Hematopoietic multipotent progenitor cell treated with erythropoietin and hydrocortisone succinate and interleukin-3 and kit ligand, for 15 days (in vitro differentiated cells): ENCODE results near the gene CCDC14.
"Not testable (repeated sequence)": the region's sequence is repeated elsewhere in the genome, so short reads cannot be mapped to it uniquely, and the experiment has no call there.

Experiments
- DNase-seq: peaks from one replicate; pipeline ENCODE4 v3.0.0-alpha.2; 2015; ENCODE audit warnings: low spot score

CCDC14 gene, protein sequence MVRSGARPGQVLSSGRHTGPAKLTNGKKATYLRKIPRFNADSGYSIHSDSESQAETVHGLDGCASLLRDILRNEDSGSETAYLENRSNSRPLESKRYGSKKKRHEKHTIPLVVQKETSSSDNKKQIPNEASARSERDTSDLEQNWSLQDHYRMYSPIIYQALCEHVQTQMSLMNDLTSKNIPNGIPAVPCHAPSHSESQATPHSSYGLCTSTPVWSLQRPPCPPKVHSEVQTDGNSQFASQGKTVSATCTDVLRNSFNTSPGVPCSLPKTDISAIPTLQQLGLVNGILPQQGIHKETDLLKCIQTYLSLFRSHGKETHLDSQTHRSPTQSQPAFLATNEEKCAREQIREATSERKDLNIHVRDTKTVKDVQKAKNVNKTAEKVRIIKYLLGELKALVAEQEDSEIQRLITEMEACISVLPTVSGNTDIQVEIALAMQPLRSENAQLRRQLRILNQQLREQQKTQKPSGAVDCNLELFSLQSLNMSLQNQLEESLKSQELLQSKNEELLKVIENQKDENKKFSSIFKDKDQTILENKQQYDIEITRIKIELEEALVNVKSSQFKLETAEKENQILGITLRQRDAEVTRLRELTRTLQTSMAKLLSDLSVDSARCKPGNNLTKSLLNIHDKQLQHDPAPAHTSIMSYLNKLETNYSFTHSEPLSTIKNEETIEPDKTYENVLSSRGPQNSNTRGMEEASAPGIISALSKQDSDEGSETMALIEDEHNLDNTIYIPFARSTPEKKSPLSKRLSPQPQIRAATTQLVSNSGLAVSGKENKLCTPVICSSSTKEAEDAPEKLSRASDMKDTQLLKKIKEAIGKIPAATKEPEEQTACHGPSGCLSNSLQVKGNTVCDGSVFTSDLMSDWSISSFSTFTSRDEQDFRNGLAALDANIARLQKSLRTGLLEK

DNA sequence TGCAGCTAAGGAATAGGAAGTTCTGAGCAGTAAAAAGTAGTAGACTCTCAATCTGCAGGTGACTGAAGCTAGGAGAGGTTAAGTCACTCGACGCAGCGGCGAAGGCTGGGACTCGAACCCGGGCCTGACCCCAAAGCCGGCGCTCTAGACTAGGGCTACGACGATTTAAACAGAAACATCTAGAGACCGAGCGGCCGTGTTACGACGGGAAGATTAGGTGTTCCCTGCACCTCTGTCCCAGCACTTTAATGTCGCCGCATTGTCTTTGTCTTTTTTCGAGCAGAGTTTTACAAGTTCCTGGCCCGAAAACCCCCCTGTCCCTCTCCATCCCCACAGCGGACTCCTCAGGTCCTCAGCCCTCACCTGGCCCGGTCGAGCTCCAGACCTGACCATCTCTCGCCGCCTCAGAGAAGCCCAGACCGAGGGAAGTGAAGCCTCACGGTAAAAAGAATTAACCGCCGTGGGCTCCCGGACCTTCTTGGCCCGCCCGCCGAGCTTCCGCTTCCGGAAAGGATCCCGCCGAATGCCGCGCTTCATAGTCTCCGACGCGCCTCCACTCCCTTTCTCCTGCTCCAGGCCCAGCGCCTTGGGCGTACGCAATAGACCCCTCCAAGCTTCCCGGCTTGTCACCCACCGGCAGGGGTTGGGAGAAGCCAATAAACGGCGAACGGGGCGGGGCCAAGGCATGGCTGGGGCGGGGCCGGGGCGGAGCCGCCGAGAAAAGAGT is at the start of gene CCDC14:
CCDC14 (minus strand) TSS at position 449 of the 727 bp plus-strand sequence; CDS start at position 393, 56 bp downstream.
- DNase-seq, result peak; percentile 82

DNA sequence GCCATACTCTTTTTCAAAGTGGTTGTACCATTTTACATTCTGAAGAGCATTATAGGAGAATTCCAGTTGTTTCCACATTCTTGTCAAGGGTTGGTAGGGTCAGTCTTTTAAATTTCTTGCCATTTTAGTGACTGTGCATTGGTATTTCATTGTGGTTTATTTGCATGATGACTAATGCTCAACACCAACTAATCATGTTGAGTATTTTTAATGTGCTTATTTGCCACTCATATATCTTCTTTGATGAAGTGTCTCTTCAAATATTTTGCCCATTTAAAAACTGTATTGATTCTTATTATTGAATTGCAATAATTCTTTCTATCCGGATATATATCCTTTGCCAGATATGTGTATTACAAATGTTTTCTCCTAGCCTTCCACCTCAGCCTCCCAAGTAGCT is 47.3 kb upstream of the CCDC14 start:
- not testable (repeated sequence) for DNase-seq

DNA sequence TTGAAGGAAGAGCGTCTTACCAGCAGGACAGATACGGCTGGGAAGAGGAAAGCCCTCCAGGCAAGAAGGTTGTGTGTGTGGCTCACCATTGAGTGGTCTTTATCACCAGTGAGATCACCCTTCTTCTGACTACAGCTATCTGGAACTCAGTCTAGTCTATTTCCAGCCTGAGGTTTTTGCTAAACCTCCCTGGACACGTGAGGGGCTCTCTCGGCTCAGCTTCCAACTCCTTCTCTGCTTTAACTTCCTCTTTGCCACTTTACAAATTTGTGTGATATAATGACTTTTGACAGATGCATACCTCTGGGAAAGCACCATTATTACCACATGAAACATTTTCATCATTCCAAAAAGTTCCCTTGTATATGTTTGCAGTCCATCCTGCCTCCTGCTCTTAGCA is 46.2 kb upstream of the CCDC14 start:
- DNase-seq, result no peak

DNA sequence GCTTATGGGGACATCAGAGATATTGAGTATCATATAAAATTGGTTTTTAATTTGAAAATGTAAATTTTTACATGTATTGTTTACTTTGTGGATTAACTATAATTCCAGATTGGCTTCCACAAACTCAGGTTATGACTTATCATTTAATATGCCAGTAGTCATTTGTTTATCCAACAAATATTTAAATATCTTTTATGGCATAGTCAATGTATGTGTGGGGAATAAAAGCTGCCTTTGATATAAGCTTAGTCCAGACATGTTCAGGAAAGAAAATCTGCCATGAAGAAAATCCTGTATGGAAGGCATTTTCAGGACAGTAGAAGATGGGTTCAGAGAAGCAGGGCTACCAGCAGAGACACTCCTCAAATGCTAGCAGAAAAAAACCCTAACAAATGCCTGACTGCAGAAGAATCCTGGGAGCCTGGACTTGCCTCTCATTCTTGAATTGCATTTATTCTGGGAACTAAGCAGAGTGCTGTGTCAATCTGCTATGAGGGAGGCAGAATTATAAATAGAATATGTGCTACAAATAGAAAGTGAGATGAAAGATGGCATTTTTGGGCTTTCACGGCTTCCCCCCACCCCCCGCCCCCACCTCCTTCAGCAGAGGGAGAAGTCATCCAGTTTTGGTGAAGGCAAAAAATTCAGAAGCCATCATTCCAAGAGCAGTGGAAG is 41.5 kb upstream of the CCDC14 start:
- DNase-seq, result not testable (repeated sequence)

DNA sequence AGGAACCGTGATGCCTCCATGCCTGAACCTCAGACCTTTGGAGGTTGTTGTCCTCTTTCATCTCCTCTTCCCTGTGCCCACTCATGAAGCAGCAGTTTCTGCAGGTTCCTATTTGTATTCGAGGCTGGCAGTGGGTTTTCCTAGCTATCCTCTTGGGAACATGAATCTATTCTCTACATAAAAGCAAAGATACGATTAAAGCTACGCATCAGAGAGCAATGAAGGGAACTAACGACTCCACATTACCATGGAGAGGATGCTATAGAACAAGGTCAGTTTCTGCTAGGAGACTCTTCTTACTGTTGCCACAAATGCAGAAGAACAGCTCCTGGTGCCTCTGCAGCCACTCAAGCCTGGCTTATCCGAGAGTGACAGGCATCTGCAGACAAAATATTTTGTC is 40.3 kb upstream of the CCDC14 start:
- DNase-seq, result not testable (repeated sequence)

DNA sequence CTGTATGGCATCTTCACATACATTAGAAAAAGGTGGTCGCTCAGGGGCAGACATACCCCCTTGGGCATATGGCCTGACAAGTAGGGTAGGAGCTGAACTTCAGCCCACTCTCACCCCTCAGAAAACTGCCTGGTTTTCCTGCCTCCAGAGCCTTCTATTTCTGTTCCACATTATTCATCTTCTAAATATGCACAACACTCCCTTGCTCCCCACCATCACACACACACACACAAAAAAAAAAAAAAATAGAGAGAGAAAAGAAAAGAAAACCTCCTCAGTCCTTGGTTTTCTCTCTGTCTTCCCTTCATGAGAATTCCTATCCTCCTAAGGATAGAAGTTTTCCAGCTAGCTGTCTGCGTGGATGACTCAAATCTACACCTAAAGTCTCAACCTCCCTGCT is 36.5 kb upstream of the CCDC14 start:
- no peak for DNase-seq

DNA sequence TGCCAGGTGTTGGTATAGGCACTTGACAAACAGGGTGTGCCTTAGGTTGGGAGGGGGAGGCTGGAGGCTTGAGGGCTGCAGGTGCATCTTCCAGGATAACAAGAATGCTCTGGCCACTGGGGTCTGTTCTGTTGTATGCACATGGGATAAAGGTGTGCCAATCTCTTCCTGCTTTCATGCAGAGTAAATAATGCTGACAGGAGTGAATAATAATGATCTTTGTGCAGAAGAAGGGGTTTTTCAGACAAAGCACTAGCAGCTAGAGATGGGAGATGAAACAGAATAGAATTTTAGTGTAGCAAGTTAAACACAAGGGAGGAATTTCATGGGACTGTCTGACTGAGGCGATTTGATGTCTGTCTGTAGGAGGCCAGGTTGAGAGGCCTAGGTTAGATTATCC is 32.8 kb upstream of the CCDC14 start:
- DNase-seq, result no peak

DNA sequence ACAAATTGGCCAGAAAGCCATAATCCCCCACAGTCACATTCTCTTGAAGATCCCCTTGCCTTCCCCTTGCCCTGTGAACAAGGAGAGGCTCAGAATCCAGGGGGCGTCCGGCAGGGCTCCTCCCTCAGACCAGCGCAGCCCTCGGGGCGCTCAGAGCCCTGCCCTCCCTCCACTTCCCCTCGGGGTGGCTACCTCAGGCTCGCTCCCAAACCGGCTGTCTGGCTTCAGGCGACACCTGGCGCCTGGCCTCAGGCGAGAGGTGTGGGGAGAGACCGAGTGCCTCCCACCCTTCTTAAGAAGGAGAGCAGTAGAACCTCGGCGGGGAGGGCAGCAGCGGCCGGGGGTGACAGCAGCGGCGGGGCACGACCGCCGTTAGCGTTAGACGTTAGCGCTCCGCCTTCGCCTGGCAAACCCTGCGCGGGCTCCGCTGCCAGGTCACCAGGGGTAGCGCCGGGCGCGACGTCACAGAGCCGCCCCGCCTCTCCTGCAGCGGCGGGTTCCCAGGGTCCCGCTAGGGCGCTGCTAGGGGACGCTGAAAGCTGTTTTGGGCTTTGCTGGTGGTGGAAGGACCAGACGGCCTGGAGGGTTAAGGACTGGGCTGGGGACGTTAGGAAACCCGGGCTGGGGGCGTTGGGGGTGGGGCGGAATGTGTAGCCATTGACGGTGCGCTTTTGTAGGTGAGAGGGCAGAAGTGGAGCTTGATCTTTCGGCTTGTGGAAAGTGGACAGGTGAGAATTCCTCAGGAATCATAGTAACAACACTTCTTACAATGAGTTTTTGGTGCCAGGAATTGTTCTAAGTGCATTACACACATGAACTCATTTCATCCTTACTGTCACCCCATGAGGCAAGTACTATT is 30.9 kb upstream of the CCDC14 start, which contains the start of gene ROPN1:
ROPN1 (minus strand) TSS at position 395 of the 859 bp plus-strand sequence. CDS start 11,643 bp downstream, outside the sequence.
- not testable (repeated sequence) for DNase-seq

DNA sequence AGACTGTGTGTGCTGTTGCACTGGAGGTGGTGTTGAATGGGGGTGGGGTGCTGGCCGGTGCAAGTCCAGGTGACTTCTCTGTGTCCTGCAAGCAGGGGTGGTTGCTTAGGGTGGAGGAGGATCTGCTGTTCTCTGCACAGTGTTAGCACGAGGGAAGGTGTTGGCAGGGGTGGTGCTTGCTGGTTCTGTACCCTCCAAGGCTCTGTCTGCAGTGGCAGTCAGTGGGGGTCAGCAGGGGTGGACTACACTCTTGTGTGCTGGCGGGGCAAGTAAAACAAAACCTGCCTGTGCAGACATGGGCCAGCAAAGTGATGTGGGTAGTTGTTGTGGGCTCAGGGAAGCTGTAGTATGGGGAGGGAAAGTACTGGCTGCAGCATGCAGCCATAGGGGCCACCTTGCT is 25.4 kb upstream of the CCDC14 start:
- DNase-seq, result no peak

DNA sequence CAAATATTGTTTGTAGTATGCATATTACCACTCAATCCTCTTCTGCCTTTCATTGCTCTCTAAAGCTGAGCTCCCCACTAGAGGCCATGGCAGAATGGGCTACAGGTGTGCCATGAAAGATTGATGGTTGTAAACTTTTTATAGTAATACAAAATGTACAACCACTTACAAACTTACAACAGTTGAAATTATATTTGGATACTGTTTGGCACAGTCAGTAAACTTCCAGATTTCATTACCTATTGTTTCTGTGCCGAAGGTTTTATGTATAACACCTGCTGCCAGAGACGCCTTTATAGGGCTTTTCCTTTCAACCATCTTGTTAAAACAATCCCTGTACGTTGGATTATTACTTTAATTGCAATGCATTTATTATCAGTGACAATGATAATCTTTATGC is 23.9 kb upstream of the CCDC14 start:
- no peak for DNase-seq

DNA sequence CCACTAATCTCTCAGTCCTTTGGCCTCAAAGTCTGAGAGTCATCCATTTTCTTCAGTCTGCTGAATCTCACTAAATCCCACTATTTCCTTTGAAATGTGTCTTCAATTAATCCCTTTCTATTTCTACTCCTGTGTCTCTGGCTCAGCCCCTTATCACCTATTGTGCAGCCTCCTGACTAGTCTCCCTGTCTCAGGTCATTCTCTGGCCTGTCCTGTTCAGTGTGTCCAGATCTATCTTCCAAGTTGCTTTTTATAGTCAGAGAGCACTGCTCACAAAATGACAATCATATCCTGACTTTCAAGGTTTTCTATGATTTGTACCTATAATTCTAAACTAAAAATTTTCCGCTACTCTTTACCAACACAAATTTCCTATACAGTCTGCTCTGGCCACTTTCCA is 23.3 kb upstream of the CCDC14 start:
- DNase-seq, result no peak

DNA sequence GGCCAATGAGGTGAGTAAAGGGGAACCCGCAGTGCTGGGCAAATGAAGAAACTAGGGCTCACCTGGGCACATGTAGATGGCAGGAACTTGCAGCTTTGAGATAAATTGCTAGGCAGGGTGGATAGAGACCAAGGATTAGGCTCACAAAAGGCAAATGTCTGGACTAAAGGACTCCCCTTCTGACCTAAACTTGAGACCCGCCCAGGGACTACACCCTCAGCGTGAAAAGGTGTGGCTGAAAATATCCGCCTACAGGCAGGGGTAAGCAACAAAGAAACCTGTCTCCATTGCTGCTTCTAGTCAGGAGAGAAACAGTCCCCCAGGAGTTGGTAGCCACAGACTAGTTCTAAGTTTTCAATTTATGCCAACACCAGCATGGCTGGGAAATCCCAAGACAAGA is 20.3 kb upstream of the CCDC14 start:
- not testable (repeated sequence) for DNase-seq

DNA sequence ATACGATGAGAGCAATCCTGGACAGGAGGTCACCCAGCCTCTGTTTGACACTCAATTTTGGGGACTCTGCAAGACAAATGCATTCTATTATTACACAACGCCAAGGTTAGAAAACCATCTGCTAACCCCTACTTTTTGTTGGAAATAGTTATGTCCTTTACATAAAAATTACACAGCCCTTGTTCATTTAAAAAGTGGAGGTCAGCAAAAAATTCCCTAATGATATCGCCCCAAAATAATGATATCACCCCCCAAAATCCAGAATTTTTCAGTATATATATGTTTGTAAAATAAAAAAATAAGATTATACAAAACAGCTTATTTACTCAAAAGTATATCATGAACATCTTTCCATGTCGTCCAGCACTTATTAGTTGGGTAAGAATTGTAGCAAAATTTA is 19.5 kb upstream of the CCDC14 start:
- no peak for DNase-seq

DNA sequence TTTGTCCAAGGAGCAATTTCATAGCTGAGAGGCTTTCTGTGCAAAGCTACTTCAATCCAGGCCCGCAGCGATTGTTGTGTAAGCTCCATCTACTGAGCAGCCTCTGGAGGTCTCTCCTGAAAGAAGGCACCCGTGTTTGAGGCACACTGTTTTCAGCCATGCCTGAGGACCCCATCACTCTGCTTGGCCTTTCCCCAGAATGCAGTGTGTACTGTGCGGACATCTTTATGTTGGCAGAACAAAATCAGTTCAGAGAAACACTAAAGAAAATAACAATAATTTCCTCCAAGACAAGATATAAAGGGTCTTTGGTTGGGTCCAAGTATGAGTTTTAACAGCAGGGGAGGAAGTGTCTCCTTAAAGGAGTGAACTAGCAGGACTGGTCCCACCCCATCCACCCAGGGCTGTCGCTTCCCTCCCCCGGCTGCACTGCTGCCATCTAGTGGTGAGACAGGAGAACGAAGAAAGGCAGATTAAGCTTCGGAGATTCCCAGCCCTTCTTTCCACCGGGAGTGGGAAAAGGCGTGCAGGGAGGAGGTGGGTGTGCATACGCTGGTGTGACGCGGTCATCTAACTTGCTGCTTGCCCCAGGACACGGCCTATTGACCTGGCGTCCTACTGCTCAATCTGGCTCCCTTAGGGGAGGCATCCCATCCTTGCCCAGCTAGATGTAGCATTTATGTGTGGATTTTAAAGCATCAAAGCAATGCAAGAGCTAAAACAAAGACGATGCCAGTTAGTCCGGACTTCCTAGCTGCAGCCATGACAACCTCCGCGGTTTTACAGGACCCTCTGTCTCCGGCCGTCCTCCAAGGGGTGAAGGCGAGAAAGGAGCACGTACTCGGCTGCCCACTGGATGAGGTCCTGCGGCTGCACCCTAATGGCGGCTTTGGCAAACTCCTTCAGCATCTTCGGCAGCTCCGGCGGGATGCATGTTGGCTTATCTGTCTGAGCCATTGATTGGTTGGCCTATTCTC is 18.8 kb upstream of the CCDC14 start:
- DNase-seq, result not testable (repeated sequence)

DNA sequence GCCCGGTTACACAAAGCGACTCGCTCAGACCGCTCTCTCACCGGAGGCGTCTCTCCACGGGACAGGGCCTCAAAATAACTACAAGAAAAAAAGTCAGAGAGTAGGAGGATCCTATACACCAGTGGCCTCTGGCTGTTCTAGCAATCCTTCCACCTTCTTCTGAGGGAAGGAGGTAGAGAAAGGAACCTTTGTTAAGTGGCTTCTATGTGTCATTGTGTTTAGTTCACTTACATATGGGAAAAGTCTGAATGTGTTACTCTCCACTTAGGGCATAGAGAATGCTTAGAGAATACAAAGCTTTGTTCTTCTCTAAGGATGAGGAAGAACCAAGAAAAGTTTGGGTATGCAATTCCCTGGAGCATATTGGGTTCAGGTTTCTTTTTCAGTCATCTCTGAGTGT is 15.9 kb upstream of the CCDC14 start:
- DNase-seq, result not testable (repeated sequence)

DNA sequence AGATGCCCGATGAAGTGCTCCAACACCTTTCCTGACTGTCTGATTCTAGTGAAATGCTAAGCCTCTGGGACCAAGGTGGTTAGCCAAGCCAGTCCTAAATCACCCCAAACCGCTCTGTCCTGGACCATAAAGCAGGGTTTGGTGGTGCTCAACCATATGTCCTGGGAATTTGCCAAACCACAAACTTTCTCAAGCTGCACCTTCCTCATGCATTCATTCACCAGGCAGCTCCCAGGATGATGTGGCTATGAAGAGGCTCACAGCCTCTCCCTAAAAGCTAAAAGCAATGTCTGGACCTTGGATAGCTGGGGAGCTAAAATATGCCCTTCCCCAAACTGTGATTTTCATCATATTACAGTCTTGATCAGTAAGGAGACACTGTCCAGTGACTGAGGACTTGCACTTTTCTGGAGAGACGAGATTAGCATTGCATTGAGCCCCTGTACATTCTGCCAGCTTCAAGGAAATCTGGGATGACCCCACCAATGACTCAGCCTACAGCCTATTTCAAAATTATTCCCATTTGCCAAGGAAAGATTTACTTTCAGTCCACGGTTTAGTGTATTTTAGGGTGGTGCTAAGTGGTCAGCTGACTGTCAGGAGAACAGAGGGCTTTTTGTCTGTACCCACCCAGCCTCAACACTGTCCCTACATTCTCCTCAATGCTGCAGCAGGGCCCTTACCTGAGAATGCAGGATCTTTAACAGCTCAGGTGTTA is 15.3 kb upstream of the CCDC14 start:
- DNase-seq, result not testable (repeated sequence)

DNA sequence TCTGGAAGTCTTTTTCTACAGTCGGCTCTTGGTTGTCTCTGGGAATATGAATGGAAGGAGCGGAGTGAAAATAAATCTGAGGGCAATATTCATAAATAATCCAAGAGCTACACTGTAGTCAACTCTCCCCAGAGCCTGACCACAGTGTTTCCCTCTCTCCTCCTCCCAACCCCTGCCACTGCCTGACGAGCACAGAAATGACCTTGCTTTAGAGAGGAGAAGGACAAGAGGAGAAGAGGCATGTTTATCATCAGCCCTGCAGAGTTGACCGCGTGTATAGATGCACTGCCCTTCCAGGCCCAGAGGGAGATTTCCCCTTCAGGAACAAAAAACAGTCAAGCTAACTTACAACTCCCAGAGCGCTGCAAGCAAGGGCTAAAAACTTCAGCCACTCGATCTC is 14.0 kb upstream of the CCDC14 start:
- not testable (repeated sequence) for DNase-seq

DNA sequence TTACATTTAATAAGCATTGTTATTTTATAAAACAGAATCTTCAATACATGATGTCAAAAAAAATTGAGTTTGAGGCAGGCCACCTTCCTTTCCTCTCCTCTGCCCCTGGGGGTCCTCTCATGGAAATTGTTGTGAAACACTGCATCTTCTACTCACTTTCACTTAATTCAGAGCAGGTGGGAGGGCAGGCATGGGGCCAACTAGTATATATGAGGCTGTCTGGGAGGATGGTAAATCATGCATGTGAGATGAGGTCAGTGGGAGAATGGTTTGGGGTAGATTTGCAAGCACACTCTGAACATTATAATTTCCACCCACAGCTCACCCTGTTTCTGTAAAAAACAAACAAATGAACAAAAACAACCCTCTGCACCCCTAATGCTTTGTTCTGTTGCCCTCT is 10.4 kb upstream of the CCDC14 start:
- DNase-seq, result no peak

DNA sequence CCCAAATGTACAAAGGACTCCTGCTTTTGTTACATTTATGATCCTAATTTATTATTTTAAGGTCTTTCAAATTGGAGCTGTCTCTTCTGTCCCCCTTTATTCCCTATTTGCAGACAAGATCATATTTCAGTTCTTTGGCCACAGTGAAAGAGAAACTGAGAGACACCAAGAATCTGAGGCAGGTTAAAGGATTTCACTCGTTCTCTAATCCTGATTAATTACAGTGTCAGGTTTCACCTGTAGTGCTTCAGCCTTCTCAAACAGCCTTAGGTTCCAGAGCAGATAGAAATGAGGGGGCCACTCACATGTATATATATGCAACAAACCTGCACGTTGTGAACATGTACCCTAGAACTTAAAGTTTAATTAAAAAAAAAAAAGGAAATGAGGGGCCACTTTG is 6.2 kb upstream of the CCDC14 start:
- DNase-seq, result not testable (repeated sequence)
